SK-N-MC (cell line): ENCODE data around the gene UBE2G1.

Experiments used
- EZH2 ChIP-seq: fragments of 200-600 bp; sonication (generic); IDR thresholded peaks from one replicate; pipeline ENCODE4 v1.6.1; 2017; ENCODE audit warnings: antibody characterized with exemption
- POLR2AphosphoS5 ChIP-seq: IDR thresholded peaks from 2 replicates; pipeline ENCODE4 v1.6.1; 2012; ENCODE audit warnings: mild to moderate bottlenecking, low read depth, low read length, borderline replicate concordance

GRCh38 chr17:4229627-4230541, 136.6 kb downstream of the UBE2G1 start:
- no peak for TF ChIP-seq EZH2
- no peak for TF ChIP-seq POLR2AphosphoS5
